Hematopoietic multipotent progenitor cell (in vitro differentiated cells): Measurements from ENCODE around the gene CMSS1. TPM values are rescaled to one million over a fixed set of nuclear protein-coding genes. Genes with fewer than 3 reads are reported as not detected.
A peak's percentile ranks its signal among the peaks of the same experiment; 100 is the strongest.

Experiments used
- DNase-seq, 3 donors: peaks; one replicate each; pipeline ENCODE4 v3.0.0-alpha.2; 2011 to 2015; ENCODE audit warnings: low read depth in 2 of 3, low spot score in 2 of 3
- total RNA-seq: library from RNA; depleted of rRNA; stranded (reverse); fragments of >200 nt; gene quantifications from one replicate; pipeline ENCODE4 v1.2.3, GENCODE V29; 2012

The CMSS1 gene
- total RNA-seq, 1 donor: 3.2 TPM

- no peak for DNase-seq
These were observed 32.9 kb downstream of the CMSS1 start for GRCh38 chr3:99850608-99851007.

- DNase-seq: no peak
These were observed 34.3 kb downstream of the CMSS1 start for GRCh38 chr3:99851955-99852354.

GRCh38 chr3:99852851-99853250, 35.2 kb downstream of the CMSS1 start:
- DNase-seq: no peak

GRCh38 chr3:99854756-99855298, 37.2 kb downstream of the CMSS1 start:
- DNase-seq: no peak

- no peak for DNase-seq
These were observed 38.2 kb downstream of the CMSS1 start for GRCh38 chr3:99855900-99856299.

GRCh38 chr3:99856437-99857220, 39.0 kb downstream of the CMSS1 start:
- no peak for DNase-seq

GRCh38 chr3:99857278-99857677, 39.6 kb downstream of the CMSS1 start:
- DNase-seq: no peak

GRCh38 chr3:99858469-99858868, 40.8 kb downstream of the CMSS1 start:
- no peak for DNase-seq

GRCh38 chr3:99859825-99860224, 42.2 kb downstream of the CMSS1 start:
- DNase-seq: no peak

- no peak for DNase-seq
These were observed 43.6 kb downstream of the CMSS1 start for GRCh38 chr3:99861216-99861615.

- no peak for DNase-seq
These were observed 44.5 kb downstream of the CMSS1 start for GRCh38 chr3:99862208-99862607.

GRCh38 chr3:99863002-99863401, 45.3 kb downstream of the CMSS1 start:
- no peak for DNase-seq

- no peak for DNase-seq
These were observed 45.9 kb downstream of the CMSS1 start for GRCh38 chr3:99863588-99863987.

GRCh38 chr3:99864289-99864688, 46.6 kb downstream of the CMSS1 start:
- no peak for DNase-seq

GRCh38 chr3:99865321-99865720, 47.7 kb downstream of the CMSS1 start:
- no peak for DNase-seq

- DNase-seq: peak in 1 of 3 donors; percentile 44
These were observed 48.6 kb downstream of the CMSS1 start for GRCh38 chr3:99866261-99866761.

GRCh38 chr3:99867594-99868310, 50.1 kb downstream of the CMSS1 start:
- DNase-seq: no peak

GRCh38 chr3:99868311-99868646, 50.6 kb downstream of the CMSS1 start:
- peak in 1 of 3 donors; percentile 39 for DNase-seq

GRCh38 chr3:99869621-99870020, 52.0 kb downstream of the CMSS1 start:
- DNase-seq: no peak

GRCh38 chr3:99870712-99871111, 53.0 kb downstream of the CMSS1 start:
- DNase-seq: no peak

- no peak for DNase-seq
These were observed 53.8 kb downstream of the CMSS1 start for GRCh38 chr3:99871231-99872045.
